ENCODE data around the gene SERBP1. TPM values are rescaled to one million over a fixed set of nuclear protein-coding genes. Genes with fewer than 3 reads are reported as not detected.
"Not testable (repeated sequence)": the region's sequence is repeated elsewhere in the genome, so short reads cannot be mapped to it uniquely, and the experiment has no call there.

Gene SERBP1
- total RNA-seq, 2 donors from 2014 or later: 288 to 386 TPM

DNA sequence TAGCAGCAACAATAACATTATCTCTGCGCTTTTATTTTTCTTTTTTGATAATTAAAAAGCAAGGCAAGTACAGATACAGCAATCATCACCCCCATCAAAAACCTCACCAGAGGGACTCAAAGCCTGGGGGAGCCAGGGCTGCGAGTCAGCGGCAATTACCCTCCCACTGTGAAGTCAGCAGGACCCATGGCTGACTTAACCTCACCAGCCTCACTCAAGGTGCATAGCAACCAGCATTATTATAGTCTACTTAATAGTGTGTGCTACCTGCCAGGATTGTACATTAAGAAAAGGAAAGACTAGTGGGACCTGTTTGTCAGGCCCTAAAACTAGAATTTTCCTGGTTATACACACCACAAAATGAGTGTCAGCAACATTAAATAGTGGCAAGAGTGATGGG is 28.9 kb upstream of the SERBP1 start:
- ATAC-seq (replicated peaks in 1 of 2) (peak; percentile 41 to 58), DNase-seq (peak in 1 of 2 donors; percentile 22)
- Mint-ChIP-seq H3K27me3 (ENCODE audit: low read depth) (no peaks in the 10 kb centered on the region), H3K4me3 (no peak overlapping the region), H3K9me3 (no peaks in the 10 kb centered on the region), H3K36me3 (ENCODE audit: insufficient read depth in 2 of 2) (no peaks in the 10 kb centered on the region), H3K4me1 (ENCODE audit: low read depth) (no peaks in the 10 kb centered on the region), H3K27ac (no peak overlapping the region)

DNA sequence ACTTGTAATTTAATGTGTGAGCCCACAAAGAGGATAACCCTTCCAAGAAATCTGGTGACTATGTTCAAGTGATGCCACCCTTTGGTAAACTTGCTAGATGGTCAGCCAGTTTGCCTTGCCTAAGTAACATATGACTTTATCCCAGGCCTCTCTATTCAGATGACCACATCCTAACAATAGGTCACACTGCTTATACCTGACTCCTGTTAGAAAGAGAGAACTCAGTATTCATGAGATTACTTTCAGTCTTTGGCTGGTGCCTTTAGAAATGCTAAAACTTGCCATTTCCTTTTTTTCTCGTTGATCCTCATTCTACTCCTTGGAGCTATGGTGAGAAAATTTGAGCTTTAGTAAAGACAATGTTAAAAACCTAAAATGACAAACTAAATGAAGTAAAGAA is 28.5 kb upstream of the SERBP1 start:
- no peak for DNase-seq

DNA sequence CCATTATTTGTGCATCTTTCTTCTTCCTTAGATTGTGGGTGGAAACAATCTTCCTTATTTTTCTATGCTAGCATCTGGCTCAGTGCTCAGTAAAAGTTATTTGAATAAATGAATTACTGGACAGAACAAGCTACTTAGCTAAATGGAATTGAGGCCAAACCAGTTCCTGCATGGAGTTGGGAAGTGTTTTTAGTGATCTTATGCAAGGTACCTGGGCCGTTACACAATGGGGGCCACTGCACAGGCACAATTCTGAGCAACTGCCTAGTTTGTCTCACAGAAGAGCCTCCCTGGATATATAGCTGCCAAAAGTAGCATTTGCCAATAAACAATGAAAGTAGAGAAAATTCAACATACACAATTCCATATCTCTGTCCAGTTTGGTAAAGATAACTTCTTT is 27.0 kb upstream of the SERBP1 start:
- DNase-seq (no peak), ATAC-seq (replicated peaks in 1 of 2) (no peak)
- Mint-ChIP-seq H3K4me1 (ENCODE audit: low read depth) (peaks cover 8% of the 10 kb centered on the region), H3K4me3 (no peak overlapping the region), H3K27ac (no peak overlapping the region), H3K9me3 (no peaks in the 10 kb centered on the region), H3K36me3 (ENCODE audit: insufficient read depth in 2 of 2) (no peaks in the 10 kb centered on the region), H3K27me3 (ENCODE audit: low read depth) (no peaks in the 10 kb centered on the region)

More for the DNA sequence above, 28.5 kb upstream of the SERBP1 start:
- H3K27me3 Mint-ChIP-seq (ENCODE audit: low read depth): no peaks in the 10 kb centered on the region
- H3K36me3 Mint-ChIP-seq (ENCODE audit: insufficient read depth in 2 of 2): no peaks in the 10 kb centered on the region
- no peaks in the 10 kb centered on the region for H3K9me3 Mint-ChIP-seq
- no peak overlapping the region for H3K4me3 Mint-ChIP-seq
- no peaks in the 10 kb centered on the region for H3K4me1 Mint-ChIP-seq (ENCODE audit: low read depth)
- ATAC-seq (replicated peaks in 1 of 2): no peak
- H3K27ac Mint-ChIP-seq: no peak overlapping the region

DNA sequence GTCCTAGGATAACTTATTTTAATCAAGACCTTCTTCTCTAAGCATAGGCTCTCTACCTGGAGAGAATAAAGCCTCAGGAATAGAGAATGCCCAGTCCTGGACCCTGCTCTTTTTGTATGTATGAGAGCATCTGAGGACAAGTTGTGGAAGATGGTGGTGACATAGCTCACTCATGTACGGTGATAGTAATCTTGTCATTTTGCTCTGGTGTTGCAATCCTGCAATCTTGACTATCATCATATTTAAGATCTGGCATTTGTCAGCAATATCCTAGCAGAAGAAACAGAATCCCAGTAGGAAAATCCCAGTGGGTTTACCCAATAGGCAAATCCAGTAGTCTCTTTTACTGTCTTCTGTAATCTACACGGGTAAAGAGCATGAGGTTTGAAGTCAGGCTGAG is 21.6 kb upstream of the SERBP1 start:
- H3K27ac Mint-ChIP-seq: no peak overlapping the region
- no peak for DNase-seq
- H3K4me1 Mint-ChIP-seq (ENCODE audit: low read depth): peaks cover 8% of the 10 kb centered on the region
- ATAC-seq (replicated peaks in 1 of 2): no peak
- no peaks in the 10 kb centered on the region for H3K36me3 Mint-ChIP-seq (ENCODE audit: insufficient read depth in 2 of 2)
- no peaks in the 10 kb centered on the region for H3K27me3 Mint-ChIP-seq (ENCODE audit: low read depth)
- H3K4me3 Mint-ChIP-seq: no peak overlapping the region
- no peaks in the 10 kb centered on the region for H3K9me3 Mint-ChIP-seq

DNA sequence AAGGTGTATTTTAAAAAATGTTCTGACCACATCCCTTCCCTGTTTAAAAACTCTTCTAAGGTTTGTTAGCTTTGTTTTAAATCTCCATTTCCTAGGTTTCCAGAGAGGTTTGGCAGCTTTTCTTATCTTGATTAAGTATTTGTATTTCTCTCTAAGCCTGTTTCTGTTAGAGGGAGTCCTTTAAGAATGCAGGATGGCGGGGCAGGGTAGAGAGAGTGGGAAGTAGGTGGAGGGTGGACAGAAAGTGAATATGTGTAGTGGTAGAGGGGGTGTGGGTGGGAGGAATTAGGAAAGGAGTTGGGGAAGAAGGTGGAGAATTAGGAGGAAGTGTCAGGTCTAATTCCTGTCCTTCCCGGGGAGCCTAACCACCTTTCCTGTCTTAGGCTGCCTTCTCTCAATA is 21.2 kb upstream of the SERBP1 start:
- Mint-ChIP-seq H3K27me3 (ENCODE audit: low read depth) (no peaks in the 10 kb centered on the region), H3K4me3 (no peak overlapping the region), H3K27ac (no peak overlapping the region), H3K9me3 (no peaks in the 10 kb centered on the region), H3K36me3 (ENCODE audit: insufficient read depth in 2 of 2) (no peaks in the 10 kb centered on the region), H3K4me1 (ENCODE audit: low read depth) (peaks cover 8% of the 10 kb centered on the region)
- ATAC-seq (replicated peaks in 1 of 2): no peak
- DNase-seq: no peak

DNA sequence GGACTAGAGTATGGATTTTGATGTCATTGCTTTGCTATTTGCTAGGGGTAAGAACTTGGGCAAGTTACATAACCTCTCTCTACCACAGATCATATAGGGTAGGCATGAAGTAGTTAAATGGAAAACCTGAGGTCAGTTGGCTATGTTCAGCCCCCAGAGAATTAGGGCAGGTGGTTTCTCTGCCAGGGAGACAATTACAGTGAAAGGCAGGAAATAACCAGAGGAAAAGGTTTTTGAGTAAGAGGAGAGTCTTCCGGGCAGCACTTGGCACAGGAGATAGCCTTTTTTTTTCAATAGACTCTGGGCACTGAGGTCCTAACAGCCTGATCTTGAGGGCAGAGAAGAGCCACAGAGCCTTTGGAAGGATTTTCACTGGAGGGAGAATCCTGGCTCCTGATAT is 16.7 kb upstream of the SERBP1 start:
- peaks cover 10% of the 10 kb centered on the region for H3K4me1 Mint-ChIP-seq (ENCODE audit: low read depth)
- H3K9me3 Mint-ChIP-seq: no peaks in the 10 kb centered on the region
- H3K27ac Mint-ChIP-seq: no peak overlapping the region
- no peaks in the 10 kb centered on the region for H3K27me3 Mint-ChIP-seq (ENCODE audit: low read depth)
- H3K36me3 Mint-ChIP-seq (ENCODE audit: insufficient read depth in 2 of 2): no peaks in the 10 kb centered on the region
- ATAC-seq (replicated peaks in 1 of 2): no peak
- H3K4me3 Mint-ChIP-seq: no peak overlapping the region
- DNase-seq: no peak

DNA sequence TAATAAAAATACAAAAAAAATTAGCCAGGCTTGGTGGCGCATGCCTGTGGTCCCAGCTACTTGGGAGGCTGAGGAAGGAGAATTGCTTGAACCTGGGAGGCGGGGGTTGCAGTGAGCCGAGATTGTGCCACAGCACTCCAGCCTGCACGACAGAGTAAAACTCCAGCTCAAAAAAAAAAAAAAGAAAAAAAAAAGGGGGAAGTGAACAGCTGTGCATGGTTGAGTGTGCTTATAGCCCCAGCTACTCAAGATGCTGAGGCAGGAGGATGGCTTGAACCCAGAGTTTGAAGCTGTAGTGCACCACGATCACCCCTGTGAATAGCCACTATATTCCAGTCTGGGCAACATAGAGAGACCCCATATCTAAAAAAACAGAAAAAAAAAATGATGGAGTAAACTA is 15.8 kb upstream of the SERBP1 start:
- not testable (repeated sequence) for DNase-seq; ATAC-seq (replicated peaks in 1 of 2)
- H3K4me1 Mint-ChIP-seq (ENCODE audit: low read depth): peaks cover 19% of the 10 kb centered on the region

DNA sequence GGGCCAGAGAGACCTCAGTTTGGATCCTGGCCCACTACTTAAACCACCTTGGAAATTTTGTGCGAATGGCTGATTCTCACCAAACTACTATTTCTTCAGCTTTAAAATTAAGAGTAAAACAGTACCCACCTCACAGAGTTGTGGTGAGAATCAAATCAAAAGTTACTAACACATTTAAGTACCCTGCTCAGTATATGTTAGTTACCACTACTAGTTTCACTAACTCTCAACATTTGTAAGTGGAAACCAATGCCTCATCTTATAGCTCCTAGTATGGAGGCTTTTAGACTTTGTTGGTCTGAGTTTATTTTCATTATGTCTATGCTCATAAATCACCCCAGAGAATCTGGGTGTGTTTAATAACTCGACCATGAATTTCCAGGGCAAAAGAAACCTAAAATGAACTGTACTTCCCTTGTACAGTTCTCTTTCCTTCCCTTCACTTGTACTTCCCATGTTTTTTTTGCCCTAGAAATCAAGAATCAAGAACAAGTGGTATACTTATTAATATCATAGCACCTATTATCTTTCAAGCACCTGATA is 11.6 kb upstream of the SERBP1 start:
- peak overlapping the region; percentile 16 to 43 for H3K4me3 Mint-ChIP-seq
- peak overlapping the region; percentile 33 for H3K27ac Mint-ChIP-seq
- ATAC-seq (replicated peaks in 1 of 2) (peak; percentile 99), DNase-seq (peak in 1 of 2 donors; percentile 9)
- H3K4me1 Mint-ChIP-seq (ENCODE audit: low read depth): peaks cover 27% of the 10 kb centered on the region
- H3K9me3 Mint-ChIP-seq: no peaks in the 10 kb centered on the region
- no peaks in the 10 kb centered on the region for H3K36me3 Mint-ChIP-seq (ENCODE audit: insufficient read depth in 2 of 2)
- no peaks in the 10 kb centered on the region for H3K27me3 Mint-ChIP-seq (ENCODE audit: low read depth)

More for the DNA sequence above, 15.8 kb upstream of the SERBP1 start:
- H3K4me3 Mint-ChIP-seq; H3K9me3 Mint-ChIP-seq; H3K27ac Mint-ChIP-seq; H3K27me3 Mint-ChIP-seq (ENCODE audit: low read depth); H3K36me3 Mint-ChIP-seq (ENCODE audit: insufficient read depth in 2 of 2): not testable (repeated sequence)

DNA sequence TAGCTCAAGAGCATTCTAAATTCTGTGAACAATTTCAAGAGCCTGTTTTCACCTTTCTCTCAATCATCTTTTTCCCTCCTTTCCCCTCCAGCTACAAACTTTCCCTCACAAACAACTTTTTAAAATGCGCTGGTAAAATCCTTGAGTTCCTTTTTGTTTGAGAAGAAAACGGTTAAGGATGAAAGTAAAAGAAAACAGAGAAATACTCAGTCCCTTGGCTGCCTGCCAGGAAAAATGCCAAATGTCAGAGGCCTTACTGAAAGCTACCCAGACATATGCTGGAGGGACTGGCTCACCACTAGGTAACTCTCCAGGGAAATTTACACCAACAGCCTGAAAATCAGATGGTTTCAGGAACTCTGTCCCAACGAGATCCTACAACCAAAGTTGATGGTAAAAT is 11.0 kb upstream of the SERBP1 start:
- Mint-ChIP-seq H3K27ac (peak overlapping the region; percentile 33), H3K27me3 (ENCODE audit: low read depth) (no peaks in the 10 kb centered on the region)
- ATAC-seq (replicated peaks in 1 of 2): peak; percentile 29

DNA sequence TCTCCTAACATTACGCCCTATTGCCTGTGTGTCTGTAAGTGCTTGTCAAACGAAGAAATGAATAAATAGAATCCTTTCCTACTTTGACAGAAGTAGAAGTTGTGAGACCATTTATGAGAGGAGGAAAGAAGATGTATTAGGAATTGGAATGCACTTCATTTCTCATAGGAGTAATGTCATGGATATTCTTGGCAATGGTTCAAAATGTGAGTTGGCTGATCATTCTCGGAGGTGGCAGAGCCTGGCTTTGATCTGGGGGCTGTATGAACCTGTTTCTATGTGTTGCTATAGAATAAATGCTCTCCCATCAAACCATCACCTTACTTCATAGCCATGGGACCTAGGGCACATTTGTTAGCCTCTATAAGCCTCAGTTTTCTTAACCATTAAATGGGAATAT is 10.1 kb upstream of the SERBP1 start:
- Mint-ChIP-seq H3K36me3 (ENCODE audit: insufficient read depth in 2 of 2) (no peaks in the 10 kb centered on the region), H3K4me3 (peak overlapping the region; percentile 13 to 17), H3K4me1 (ENCODE audit: low read depth) (peaks cover 27% of the 10 kb centered on the region), H3K9me3 (no peaks in the 10 kb centered on the region), H3K27ac (no peak overlapping the region), H3K27me3 (ENCODE audit: low read depth) (no peaks in the 10 kb centered on the region)
- no peak for ATAC-seq (replicated peaks in 1 of 2)
- no peak for DNase-seq

More for the DNA sequence above, 11.0 kb upstream of the SERBP1 start:
- Mint-ChIP-seq H3K4me3 (peak overlapping the region; percentile 20 to 43), H3K36me3 (ENCODE audit: insufficient read depth in 2 of 2) (no peaks in the 10 kb centered on the region), H3K9me3 (no peaks in the 10 kb centered on the region), H3K4me1 (ENCODE audit: low read depth) (peaks cover 27% of the 10 kb centered on the region)
- DNase-seq: peak; percentile 48 to 52

DNA sequence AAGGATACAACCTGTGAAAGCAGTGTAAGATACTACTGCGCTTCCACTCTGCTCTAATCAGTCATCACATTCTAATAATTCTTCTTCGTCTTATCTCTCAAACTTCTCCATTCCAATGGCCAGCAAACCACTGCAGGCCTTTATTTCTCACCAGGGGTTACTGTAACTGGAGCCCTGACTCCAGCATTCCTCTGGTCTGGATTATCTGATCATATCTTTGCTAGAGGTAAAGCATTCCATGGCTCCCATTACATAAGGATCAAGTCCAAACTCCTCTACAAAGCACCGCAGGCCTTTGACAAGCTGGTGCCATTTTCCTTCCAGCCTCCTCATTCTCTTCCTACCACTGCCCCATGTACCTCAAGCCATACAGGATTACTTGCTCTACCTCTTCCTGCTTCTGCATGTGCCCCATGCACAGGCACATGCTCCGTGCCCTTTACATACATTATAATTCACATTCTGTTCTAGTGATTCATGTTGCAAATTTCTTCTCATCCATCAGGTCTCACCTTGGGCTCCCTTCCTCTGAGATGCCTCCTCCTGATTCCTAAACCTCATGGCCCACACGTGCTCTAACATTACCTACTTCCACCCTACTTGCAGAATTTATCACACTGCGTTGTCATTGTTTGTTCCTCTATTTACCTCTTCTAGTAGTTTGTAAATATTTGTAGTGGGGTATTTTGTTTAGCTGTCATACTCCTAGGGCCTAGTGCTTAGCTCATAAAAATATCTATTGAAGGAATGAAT is 9.3 kb upstream of the SERBP1 start:
- Mint-ChIP-seq H3K4me3 (no peak overlapping the region), H3K9me3 (no peaks in the 10 kb centered on the region), H3K27ac (no peak overlapping the region), H3K27me3 (ENCODE audit: low read depth) (no peaks in the 10 kb centered on the region), H3K4me1 (ENCODE audit: low read depth) (peaks cover 33% of the 10 kb centered on the region), H3K36me3 (ENCODE audit: insufficient read depth in 2 of 2) (no peaks in the 10 kb centered on the region)
- ATAC-seq (replicated peaks in 1 of 2) (no peak), DNase-seq (no peak)

DNA sequence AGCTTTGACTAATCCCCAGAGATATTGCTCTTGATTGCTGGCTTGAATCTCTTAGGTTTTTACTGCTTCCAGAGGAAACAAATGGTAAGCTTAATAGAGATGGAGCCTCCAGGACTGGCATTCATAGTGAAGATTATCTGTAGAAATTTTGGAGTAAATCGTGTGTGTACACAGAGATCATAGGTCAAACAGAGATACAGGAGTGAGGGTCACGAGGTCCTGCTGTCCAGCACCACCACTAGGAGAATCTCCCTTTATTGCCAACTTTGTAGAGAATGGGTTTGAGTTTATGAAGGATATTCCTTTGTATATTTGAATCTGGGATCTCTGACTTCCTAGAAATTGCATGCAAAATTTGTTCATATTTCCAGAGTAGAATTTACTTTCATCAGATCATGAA is 7.8 kb upstream of the SERBP1 start:
- Mint-ChIP-seq H3K27me3 (ENCODE audit: low read depth) (no peaks in the 10 kb centered on the region), H3K4me1 (ENCODE audit: low read depth) (peaks cover 47% of the 10 kb centered on the region), H3K36me3 (ENCODE audit: insufficient read depth in 2 of 2) (no peaks in the 10 kb centered on the region), H3K27ac (no peak overlapping the region), H3K4me3 (no peak overlapping the region), H3K9me3 (no peaks in the 10 kb centered on the region)
- no peak for DNase-seq
- ATAC-seq (replicated peaks in 1 of 2): no peak

DNA sequence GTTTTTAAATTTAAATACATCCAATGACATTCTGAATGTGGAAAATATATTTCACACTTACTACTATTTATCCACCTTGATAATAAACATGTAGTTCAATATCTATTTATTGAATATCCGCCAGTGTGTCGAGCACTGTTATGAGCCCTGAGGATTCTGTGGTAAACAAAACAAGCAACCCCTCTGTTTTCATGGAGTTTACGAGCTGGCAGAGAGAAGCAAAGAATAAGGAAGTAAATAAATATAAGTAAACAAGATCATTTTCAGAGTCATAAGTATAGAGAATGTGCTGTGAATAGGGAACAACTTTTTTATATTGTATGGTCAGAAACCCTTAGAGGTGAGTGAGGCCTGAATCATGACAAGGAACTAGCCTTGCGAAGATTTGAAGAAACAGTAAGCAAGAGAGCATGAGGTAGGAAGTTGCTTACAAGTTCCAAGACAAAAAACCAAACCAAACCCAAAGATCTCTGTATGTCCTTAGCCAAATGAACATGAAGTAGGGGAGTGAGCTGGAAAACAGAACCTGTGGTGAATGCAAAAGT is 6.4 kb upstream of the SERBP1 start:
- DNase-seq: no peak
- Mint-ChIP-seq H3K4me3 (no peak overlapping the region), H3K9me3 (no peaks in the 10 kb centered on the region), H3K27me3 (ENCODE audit: low read depth) (no peaks in the 10 kb centered on the region), H3K36me3 (ENCODE audit: insufficient read depth in 2 of 2) (no peaks in the 10 kb centered on the region), H3K4me1 (ENCODE audit: low read depth) (peaks cover 47% of the 10 kb centered on the region), H3K27ac (no peak overlapping the region)
- ATAC-seq (replicated peaks in 1 of 2): no peak
